Subcutaneous adipose tissue (tissue), 4 donors: ENCODE results near the gene ARHGAP21. TPM values are rescaled to one million over a fixed set of nuclear protein-coding genes. Genes with fewer than 3 reads are reported as not detected.

Experiments used
- CTCF ChIP-seq: fragments of 450-650 bp; IDR thresholded peaks from one replicate; pipeline ENCODE4 v1.5.1; 2016; ENCODE audit warnings: low read depth, mild to moderate bottlenecking, control low read depth, antibody characterized with exemption, moderate library complexity
- total RNA-seq, 4 donors: library from RNA; depleted of rRNA; stranded (reverse); fragments of >200 nt; gene quantifications; one replicate each; pipeline ENCODE4 v1.1.0, GENCODE V29; 2016

ARHGAP21 gene
- total RNA-seq, 4 donors from 2014 or later, result 117 to 235 (median 161) TPM

- no peak for TF ChIP-seq CTCF
Observed at GRCh38 chr10:24661376-24661775, 62.3 kb downstream of the ARHGAP21 start.

GRCh38 chr10:24652381-24652957, 71.2 kb downstream of the ARHGAP21 start:
- no peak for TF ChIP-seq CTCF

GRCh38 chr10:24651923-24652322, 71.8 kb downstream of the ARHGAP21 start:
- TF ChIP-seq CTCF, result no peak

GRCh38 chr10:24650669-24651391, 72.9 kb downstream of the ARHGAP21 start:
- TF ChIP-seq CTCF, result no peak

GRCh38 chr10:24645784-24646183, 77.9 kb downstream of the ARHGAP21 start:
- TF ChIP-seq CTCF, result no peak

- no peak for TF ChIP-seq CTCF
Observed at GRCh38 chr10:24645022-24645421, 78.7 kb downstream of the ARHGAP21 start.

- no peak for TF ChIP-seq CTCF
Observed at GRCh38 chr10:24643679-24644209, 79.9 kb downstream of the ARHGAP21 start.
